ENCODE measurements around the gene RNF135.
"Not testable (repeated sequence)": the region's sequence is repeated elsewhere in the genome, so short reads cannot be mapped to it uniquely, and the experiment has no call there.

Gene RNF135

GRCh38 chr17:31003225-31003866, 32.5 kb downstream of the RNF135 start:
- DNase-seq: no peak

DNA sequence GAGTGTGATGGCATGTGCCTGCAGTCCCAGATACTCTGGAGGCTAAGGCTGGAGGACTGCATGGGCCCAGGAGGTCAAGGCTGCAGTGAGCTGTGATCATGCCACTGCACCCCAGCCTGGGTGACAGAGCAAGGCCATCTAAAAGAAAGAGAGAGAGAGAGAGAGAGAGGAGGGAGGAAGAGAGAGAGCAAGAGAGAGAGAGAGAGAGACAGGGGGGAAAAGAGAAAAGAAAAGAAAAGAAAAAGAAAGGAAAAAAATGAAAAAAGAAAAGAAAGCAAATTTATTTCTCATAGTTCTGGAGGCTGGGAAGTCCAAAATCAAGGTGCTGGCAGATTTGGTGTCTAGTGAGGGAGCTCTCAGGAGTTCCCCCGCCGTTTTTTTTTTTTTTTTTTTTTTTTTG, 33.3 kb downstream of the RNF135 start:
- no peak for DNase-seq

DNA sequence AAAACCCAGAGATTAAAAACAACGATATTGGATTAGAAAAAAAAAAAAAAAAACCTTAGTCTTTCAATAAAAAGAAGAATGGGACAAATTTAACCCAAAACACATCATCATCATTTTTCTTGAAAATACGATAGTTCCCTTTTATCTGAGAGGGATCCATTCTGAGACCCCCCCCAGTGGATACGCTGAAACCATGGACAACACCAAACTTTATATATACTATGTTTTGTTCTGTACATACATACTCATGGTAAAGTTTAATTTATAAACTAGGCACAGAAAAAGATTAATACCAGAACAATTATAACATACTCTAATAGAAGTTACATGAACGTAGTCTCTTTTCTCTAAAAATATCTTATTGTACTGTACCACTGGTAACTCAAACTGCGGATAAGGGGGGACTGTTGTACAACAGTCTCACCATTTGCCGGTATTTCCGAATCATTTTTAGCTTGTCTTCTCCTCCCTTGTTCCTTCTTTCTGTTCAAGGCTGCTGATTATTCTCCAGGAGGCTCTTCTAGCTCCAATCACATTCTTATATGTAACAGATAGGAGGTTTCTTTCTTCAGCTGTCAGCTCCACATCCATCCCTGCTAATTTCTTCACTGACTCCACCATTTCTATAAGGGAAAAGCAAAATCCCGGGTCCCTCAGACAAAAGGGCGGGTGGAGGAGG, 37.0 kb downstream of the RNF135 start:
- no peak for DNase-seq

- DNase-seq: peak; percentile 45
These were observed 37.7 kb downstream of the RNF135 start for GRCh38 chr17:31008374-31009041.

GRCh38 chr17:31009042-31009702, 38.3 kb downstream of the RNF135 start:
- DNase-seq: peak; percentile 2

DNA sequence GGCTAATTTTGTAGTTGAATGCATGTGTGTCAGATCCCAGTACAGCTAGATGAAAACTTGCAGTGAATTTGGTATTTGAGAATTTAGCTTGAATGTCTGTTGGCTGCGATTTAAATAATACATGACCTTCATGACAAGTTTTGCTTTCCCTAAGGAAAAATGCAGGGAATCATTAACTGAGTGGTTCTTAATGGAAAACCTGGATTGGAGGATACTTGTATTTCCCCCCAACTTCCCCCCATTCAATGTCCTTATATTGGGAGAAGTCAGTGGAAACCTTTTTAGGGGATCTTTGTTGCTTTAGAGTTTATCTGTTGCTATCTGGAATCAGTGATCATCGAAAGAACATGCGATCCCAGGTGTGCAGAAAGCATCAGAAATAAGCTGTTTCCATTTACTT, 39.2 kb downstream of the RNF135 start:
- DNase-seq: not testable (repeated sequence)

DNA sequence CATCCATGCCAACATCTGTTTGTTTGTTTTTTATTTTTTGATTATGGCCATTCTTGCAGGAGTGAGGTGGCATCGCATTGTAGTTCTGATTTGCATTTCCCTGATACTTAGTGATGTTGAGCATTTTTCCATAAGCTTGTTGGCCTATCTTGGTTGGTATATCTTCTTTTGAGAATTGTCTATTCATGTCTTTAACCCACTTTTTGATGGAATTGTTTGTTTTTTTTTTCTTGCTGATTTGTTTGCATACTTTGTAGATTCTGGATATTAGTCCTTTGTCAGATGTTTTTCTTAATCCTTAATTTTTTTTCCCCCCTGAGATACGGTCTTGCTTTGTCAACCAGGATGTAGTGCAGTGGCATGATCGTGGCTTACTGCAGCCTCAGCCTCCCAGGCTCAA, 43.0 kb downstream of the RNF135 start:
- no peak for DNase-seq

DNA sequence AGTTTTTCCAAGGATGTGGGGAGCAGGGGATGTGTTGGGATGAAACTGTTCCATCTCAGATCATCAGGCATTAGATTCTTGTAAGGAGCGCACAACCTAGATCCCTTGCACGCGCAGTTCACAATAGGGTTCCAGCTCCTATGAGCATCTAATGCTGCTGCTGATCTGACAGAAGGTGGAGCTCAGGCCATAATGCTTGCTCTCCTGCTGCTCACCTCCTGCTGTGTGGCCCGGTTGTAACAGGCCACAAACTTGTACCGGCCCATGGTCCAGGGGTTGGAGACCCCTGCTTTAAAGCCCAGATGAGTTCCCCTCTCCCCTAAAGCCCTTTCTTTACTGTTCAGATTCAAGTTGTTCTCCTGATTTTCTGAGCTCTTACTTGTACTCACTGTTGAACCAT, 44.8 kb downstream of the RNF135 start:
- no peak for DNase-seq

- DNase-seq: no peak
These were observed 48.2 kb downstream of the RNF135 start for GRCh38 chr17:31019004-31019403.

DNA sequence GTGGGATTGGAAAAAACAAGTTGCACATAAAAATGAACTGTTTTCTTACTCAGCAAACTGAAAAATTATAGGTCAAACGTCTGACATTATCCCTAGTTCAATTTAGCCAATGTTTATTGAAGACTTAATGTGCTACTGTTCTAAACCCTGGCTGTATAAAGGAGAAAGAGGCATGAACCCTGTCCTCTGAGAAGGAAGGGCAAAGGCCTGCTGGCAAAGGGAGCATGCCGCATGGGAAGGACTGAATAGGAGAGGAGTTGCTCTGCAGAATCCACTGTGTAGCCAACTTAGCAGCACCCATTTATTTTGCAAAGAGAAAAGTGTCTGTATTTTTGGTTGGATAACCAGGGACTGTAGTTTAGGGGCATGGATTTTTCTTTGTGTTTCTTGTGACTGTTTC, 52.3 kb downstream of the RNF135 start:
- DNase-seq: not testable (repeated sequence)

DNA sequence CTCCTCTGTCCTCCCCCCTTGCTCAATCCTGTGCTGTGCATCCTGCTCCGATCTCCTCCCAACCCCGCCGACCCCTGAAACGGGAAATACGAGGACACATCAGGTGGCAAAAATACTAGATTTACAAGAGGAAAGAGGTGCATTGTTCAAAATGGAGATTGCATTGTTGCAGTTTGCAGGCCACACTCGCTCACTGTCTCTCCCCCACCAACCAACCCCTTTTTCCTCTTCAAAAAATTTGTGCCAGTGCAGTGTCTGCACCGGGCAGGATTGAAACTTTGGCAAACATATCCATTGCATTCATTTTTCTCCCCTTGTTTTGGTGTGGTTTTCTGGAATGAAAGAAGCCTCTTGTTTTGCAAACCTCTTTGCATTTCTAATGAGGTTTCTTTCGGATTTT, 61.0 kb downstream of the RNF135 start:
- no peak for DNase-seq

DNA sequence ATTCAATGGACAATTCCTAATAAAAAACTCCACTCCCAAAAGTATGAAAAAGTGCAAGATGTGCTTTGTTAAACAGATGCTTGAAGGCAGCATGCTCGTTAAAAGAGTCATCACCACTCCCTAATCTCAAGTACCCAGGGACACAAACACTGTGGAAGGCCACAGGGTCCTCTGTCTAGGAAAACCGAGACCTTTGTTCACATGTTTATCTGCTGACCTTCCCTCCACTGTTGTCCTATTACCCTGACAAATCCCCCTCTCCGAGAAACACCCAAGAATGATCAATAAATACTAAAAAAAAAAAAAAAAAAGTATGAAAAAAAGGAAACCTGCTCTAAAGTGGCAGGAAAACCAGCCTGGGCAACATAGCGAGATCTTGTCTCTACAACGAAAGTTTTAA, 64.8 kb downstream of the RNF135 start:
- DNase-seq: not testable (repeated sequence)

GRCh38 chr17:31040837-31041236, 70.0 kb downstream of the RNF135 start:
- DNase-seq: not testable (repeated sequence)

DNA sequence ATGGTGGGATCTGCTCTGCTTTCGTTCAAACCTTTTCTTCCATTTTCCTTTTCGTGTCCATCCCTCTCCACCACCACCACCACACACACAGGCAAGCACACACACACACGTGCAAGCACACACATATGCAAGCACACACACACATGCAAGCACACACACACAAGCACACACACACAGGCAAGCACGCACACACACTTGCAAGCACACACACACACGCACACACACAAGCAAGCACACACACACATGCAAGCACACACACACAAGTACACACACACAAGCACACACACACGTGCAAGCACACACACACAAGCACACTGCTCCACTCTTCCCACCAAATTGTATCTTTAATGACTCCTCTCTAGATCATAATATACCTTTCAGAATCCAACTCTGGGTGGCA, 71.5 kb downstream of the RNF135 start:
- DNase-seq: not testable (repeated sequence)

DNA sequence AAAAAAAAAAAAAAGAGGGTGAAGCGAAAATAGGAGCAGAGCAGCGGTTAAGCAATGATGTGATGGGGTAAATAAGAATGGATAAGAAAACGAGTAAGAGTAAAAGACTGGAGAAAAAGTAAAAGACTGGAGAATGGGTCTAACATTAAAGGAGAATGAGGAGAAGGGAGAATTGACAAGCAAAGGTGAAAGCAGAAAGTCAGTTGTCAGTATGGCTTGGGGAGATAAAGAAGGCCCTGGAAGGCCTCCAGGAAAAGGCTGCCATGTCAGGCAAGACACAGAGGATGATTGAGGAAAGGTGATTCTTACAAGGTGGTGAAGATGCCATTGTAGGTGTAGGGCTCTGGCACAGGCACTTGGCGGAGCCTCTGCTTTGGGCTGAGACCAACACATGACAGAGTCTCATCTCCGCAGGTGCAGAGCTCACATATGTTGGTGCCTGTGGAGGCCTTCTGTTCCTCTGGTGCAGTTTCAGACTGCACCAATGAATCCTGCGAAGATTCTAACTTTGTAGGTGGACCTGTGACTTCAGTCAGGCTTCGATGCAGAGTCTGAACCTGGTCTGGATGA, 76.1 kb downstream of the RNF135 start:
- DNase-seq: not testable (repeated sequence)

- no peak for DNase-seq
These were observed 77.3 kb downstream of the RNF135 start for GRCh38 chr17:31048142-31048541.

DNA sequence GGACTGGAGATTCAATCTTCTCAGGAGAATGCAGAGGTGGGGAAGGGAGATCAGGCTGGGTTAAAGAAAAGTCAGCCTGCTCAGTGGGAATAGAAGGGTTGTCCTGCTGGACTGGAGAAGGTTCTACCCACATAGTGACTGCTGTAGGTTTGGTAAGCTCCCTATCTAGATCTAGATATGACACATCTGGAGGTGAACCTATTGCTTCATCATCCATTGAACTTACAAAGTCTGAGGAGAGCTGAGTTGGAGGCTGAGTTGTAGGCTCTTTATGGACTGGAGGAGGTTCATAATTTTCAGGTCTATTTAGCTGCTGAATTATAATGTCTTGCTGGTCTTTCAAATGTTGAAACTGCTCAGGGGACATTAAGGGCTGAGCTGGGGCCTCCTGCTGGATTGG, 77.9 kb downstream of the RNF135 start:
- DNase-seq: no peak

Data from T-helper 9 cell (primary cell).